HG02973 (cell line): Measurements from ENCODE around the gene ANKH.
"Not testable (repeated sequence)": the region's sequence is repeated elsewhere in the genome, so short reads cannot be mapped to it uniquely, and the experiment has no call there.

Source experiments
- ATAC-seq: cut with Tn5 transposase; IDR thresholded peaks from one replicate; pipeline ENCODE4 v1.9.1; 2021; ENCODE audit warnings: moderate library complexity; ENCODE audit not compliant: unreplicated experiment

ANKH gene

DNA sequence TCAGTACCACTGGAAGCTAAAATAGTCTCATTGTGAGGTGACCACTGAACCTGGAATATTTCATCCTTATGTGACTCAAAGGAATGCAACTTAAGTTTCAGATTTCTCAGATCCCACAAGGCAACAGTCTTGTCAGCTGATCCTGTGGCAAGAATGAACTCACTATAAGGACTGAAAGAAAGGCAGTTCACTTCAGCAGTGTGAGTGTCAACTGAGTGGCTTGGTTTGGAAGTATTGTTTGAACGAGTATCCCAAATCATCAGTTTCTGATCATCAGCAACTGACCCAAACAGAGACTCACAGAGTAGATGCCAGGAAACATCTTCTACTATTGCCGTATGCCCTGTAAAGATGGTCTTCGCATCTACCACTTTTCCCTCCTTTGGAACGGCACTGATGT lies 74.2 kb downstream of the ANKH start:
- not testable (repeated sequence) for ATAC-seq

DNA sequence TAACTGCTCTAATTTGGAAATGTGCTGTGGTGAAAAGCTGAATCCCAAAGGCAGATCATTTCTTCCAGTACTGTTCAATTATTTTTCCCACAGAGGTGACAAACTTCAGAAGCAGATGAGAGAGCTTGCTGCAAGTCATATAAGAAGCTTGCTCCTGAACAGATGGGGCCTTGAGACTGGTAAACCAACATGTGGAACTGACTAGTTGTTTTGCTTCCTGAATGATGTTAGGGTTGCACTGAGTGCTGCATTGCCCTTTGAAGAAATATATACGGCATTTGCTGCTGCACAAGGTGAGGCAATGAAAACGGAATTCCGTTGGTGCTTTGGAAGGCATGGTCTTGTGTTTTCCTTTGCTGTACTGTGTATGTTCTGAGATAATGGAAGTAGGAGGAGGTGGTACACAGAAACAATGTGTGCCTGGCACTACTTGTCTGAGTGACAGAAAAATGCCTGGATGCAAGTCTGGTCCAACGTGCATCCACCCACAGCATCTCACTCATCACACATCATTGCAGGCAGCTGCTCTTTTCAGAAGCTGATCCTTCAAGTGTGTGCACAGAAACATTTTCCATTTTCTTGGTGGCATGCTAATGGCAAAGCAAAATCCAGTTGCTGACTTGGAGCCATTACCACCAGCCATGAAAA lies 76.9 kb downstream of the ANKH start:
- ATAC-seq = no peak

DNA sequence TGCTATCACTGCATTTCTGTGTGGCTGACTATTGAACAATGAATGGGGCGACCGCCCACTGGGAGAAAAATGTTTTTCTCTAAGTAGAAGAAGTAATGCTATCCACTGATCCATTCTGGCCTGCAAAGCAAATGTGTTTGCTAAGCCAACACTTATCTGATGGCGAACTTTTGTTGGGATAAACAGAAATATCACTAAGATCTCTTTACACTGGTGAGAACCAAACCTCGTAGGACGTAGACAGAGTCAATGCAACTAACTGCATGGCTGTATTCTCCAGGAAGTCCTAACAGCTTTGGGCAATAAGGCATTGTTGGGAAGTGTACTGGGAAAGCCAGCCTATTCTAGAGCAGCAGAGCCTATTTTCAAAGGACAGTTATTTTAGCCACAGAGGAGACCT lies 77.7 kb downstream of the ANKH start:
- ATAC-seq = no peak

DNA sequence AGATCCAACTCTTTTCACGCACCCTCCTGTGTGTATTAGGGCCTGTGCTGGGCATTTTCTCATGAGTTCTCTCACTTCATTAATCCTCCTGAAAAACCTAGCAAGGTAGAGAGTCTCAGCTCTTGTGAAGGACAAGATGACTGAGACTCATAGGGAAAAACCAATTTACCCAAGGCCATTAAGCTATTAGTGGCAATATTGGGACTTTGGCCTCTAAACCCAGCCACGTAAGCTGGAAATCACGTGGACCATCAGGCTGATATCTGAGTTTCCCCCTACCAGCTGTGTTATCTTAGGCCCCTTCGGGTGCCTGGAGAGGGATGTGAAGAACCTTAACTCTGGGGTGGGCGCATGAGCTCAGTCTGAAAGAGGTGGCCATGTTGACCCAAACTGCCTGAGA lies 80.7 kb downstream of the ANKH start:
- no peak for ATAC-seq

DNA sequence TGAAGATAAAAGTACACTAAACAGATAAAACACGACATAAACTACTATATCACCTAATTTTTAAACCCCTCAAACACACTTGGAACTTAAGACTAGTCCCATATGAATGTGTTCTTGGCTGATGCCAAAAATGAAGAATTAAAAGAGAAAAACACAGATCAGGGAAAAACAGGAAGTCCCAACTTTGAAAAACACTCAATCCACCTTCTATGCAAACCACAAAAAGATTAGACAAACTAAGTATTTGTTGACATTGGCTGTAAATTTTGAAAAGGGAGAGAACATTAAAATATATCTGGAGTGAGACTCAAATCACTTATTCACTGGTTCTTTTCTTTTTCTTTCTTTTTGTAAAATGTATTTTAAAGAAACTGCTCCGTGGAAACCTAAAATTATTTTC lies 81.4 kb downstream of the ANKH start:
- no peak for ATAC-seq

DNA sequence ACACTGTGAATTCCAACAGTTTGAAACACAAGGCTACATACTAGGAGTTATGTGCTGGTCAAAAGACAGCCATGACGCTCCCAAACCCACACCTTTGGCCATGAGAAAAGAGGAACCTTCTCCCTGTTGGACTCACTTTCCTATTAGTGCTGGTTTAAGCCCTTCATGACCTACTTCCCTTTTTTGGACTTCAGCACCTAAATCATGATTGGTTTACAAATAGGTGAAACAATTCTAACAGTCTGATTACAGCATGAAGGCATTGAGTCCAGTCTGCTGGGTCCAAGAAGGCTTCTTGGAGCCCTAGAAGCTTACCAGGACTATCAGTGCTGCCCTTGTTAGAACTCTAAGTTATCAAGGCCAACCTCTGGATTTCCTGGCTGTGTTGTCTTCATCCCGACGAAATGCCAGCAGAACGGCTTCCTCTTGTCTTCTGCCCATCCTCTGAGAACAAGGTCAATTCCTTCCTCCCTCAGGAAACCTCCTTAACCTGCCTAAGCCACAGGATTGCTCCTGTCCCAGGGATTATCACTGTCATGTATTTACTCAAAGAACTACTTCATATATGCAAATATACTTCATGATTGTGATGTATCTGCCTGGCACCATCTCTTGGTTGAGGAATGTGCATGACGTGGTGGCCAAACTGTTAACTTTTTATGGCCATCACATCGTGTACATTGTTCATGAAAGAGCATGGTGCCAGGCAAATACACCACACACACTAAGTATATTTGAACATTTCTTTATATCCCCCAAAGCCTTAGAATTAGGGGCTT lies 83.6 kb downstream of the ANKH start:
- no peak for ATAC-seq

DNA sequence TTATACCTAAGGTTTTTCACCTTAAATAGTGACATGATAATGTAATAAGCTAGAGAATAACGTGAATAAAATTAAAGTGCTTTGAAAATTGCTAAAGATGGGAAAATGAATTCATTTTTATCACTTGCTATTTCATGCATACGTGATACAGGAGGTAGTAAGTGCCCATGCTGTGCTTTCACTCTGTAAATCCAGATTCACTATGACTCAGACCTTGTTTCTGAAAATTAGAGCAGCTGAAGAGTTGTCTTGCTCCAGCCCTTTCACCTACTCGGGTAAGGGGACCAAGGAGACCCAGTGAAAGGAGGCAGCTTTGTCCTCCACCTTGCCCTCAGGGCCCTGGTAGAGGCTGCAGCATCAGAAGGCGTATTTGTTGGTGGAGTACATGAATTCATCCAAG lies 87.9 kb downstream of the ANKH start:
- peak; percentile 58 for ATAC-seq

DNA sequence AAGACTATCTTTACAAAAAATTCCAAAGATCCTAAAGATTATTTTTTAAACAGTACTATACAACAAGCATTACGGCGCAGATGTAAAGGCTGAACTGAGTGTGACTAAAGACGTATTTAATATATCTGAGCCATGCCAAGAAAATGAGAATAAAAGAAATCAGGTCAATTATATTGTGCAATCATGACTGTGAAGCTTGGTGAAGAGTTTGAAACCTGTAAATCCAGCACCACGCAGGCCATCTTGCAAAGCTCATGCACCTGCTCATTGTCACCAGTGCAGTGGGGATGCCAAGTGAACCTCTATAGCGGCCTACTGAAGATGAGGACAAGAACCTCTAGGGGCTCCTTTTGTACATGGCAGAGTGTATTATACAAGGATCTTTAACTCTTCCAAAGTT lies 89.0 kb downstream of the ANKH start:
- no peak for ATAC-seq

DNA sequence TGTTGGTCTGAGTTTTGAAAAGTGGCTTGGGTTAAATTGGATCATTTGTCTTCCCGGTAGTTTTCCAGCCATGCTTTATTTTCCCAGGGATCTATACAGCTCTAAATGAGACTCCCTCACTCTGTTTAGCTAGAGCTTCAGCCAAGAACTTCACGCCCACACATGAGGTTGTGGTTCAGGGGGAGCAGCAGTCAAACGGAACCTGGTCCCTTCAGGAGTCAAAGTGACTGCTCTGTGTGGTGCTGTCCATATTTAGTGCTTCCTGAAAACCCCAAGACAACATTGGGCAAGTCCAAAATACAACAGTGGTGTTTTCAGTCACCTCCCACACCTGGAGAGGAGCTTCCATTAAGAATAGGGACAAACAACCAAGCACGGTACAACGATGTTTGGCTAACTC lies 90.5 kb downstream of the ANKH start:
- peak; percentile 64 for ATAC-seq

DNA sequence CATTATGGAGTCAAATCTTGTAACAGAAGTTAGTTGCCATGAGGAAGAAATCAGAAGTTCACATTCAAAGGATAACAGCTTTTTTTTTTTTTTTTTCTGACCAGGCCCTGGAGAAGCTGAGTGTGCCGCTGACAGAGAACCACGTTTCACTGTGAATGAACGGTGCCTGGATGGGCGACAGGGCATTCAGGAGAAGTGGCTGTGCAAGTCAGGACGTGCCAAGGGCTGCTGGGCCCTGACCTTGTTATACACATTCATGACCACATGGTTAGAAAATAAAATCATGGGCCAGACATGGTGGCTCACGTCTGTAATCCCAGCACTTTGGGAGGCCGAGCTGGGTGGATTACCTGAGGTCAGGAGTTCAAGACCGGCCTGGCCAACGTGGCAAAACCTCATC lies 91.6 kb downstream of the ANKH start:
- ATAC-seq = no peak

DNA sequence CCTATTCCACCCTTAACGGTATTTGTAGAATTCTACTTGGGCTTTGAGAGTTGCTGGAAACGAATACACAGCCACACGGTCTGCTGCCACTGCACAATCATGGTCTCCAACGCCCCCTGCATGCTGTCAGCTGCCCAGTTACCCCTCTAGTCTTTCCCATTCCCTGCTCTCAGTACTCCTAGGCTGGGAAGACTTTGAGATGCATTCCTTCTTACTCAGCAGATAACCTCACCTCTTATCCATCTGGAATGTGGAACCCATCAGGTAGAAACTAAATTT lies 92.8 kb downstream of the ANKH start:
- ATAC-seq = no peak

DNA sequence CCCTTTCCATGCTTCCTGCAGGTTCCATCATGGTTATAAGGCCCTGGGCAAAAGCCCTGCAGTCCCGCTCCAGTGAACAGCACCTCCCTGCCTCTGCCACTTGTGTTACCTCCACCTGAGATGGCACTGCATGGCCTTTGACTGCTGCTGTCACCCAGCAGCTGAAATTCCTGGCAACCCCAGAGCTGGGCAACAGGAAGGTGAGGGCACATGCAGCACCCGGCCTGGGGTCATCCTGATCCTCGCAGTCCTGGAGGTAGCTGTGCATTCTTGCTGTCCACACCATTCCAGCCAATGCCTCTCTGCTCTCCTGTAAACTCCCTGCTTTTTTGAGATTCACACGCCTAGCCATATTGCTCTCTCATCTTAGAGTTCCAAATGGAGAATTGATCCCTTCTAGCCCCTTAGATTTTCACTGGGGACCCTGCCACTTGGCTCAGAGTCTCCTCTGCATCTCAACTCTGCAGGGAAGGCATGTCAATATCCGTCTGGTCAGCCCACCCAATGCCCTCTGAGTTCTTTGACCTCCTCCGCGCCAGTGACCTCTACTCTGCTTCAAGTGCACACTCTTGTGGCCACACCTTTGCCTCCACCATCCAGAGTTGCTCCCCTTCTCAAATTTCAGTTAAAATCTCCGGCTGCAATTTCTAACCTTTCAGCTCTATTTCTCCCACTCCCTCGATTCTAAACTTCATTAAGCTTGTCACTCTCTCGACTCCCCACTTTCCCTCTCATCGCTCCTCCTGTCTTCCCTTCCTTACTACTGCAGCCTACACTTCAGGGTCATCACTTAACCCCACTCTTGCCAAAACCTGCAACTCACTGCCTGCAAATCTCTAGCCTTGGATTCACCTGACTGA lies 93.4 kb downstream of the ANKH start:
- no peak for ATAC-seq

DNA sequence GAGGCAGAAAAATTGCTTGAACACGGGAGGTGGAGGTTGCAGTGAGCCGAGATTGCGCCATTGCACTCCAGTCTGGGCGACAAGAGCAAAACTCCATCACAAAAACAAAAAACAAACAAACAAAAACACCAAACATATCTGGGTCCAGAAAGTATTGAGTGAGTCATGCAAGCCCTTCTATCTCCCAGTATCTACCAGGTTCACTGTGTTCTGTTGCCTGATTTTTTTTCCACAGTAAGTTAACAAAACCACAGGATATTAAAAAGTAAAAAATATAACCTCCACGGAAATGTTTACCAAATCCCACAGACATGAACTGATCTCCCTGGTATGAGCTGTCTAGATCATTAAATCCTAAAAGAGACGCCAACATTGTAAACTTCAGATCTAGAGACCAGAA lies 94.4 kb downstream of the ANKH start:
- ATAC-seq = no peak

DNA sequence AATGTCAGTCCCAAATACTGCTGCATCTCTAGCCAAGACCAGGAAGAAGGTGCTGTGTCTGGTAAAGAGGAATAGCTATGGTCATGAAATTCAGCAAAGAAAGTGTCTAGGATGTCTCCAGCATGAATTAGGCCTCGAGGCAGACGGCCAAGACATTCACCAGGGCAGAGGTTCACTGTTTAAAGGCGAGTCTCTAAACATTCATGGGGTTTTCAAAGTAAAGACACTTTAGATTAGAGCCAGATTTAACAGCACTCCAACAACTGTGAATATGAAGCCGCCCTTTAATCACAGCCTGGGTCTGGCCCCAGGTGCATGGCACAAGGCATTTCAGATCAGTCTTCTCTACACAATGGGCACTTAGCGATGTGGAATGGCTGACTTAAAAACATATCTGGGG lies 95.0 kb downstream of the ANKH start:
- no peak for ATAC-seq

DNA sequence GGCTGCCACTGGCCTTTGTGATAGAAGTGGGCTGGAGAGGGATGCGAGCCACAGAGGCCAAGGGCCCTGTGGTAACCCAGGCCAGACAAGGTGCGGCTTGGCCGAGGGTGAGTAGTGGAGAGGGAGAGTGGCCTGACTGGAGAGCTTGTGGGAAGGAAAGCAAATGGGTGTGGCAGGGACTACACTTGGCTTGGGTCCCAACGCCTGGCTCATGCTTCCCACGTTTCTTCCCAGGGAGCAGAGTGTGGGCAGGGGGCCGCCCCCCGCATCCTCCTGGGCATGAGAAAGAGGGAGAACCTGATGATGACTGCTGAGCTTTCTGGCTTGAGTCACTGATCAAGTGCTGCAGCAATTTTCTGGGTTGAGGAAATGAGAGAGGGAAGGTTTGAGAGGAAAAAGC lies 95.7 kb downstream of the ANKH start:
- ATAC-seq = no peak

DNA sequence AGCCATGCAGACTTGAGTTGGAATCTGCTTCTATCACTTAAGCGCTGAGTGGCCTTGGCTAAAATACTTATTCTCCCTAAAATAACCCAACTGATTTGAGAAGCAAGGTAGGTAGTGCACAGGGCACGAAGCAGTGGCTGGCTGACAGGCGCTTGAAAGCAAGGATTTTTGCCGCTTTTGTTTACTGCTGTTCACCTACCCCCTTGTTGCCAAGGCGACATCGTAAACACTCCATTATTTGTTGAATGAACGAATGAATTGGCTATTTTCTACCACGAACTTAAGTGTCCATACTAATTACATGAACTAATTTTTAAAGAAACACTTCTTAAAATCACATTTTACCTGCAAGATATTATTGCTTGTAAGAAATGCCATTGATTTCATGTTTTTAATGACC lies 98.0 kb downstream of the ANKH start:
- ATAC-seq = no peak

DNA sequence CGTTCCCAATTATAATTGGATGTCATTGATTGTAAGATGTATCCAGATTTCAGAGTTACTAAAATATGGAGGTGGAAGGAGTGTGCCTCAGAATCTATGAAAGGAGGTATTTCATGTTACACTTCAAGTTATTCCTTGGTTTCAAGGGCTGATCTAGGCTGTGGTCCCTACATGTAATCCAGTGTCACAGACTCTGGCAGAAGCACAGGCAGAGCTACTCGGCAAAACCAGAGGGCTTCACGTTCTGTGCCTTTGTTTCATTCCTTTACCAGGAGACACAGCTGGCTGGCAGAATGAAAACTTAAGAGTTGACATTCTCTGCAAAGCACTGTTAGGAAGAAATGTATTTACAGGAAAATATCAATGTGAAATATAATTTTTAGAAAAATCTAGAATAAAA lies 99.6 kb downstream of the ANKH start:
- ATAC-seq = no peak

DNA sequence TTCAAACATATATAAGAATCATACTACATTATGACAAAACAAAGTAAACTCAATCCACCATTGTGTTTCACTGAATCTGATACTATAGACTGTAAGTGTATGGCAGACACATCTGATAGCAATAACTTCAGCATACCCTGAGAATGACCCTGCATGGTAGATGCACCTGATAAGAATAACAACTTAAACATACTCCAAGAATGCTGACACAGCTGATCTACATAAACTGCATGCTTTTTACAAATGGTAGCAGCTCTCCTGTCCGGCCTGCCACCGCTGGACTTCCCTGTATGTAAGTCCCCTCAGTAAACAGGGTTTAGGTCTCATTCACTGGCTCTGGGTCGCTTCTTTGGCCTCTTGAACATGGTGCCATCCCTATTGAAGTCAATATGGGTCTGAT lies 100.4 kb downstream of the ANKH start:
- no peak for ATAC-seq

DNA sequence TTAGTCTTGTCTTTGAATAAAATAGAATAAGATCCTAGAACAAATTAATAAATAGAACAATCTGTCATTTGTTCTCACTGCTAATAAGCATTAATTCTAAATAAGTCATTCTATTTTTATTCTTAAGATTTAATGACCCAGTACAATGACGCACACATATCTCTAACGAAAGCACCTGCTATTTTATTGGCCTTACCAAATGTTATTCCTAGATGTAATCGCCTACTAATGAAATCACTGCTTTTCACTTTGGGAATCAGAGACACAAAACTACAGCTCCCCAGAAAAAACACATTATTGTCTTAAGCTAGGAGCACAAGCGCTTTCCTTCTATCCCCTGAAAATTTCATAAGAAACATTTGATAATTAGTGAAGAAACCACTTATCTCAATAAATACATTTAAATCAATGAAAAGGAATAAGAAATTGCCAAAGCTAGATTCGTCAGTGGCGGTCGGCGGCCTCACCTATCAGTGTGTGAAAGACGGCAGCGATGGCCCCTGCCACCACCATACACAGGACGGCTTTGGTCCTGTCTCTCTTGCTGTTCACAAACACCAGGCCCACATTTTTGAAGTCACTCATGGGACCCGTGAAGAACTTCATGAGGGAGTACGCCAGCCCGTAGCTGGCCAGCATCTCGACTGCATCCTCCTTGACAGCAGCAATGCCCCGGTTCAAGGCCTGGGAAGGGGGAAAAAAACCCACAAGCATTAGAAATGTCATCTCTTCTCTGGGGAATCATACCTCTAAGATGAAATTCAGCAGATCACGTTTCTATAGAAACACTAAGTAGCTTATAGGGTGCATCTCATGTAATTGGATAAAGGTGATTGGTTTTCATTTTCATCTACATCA lies 102.8 kb downstream of the ANKH start:
- ATAC-seq = no peak

DNA sequence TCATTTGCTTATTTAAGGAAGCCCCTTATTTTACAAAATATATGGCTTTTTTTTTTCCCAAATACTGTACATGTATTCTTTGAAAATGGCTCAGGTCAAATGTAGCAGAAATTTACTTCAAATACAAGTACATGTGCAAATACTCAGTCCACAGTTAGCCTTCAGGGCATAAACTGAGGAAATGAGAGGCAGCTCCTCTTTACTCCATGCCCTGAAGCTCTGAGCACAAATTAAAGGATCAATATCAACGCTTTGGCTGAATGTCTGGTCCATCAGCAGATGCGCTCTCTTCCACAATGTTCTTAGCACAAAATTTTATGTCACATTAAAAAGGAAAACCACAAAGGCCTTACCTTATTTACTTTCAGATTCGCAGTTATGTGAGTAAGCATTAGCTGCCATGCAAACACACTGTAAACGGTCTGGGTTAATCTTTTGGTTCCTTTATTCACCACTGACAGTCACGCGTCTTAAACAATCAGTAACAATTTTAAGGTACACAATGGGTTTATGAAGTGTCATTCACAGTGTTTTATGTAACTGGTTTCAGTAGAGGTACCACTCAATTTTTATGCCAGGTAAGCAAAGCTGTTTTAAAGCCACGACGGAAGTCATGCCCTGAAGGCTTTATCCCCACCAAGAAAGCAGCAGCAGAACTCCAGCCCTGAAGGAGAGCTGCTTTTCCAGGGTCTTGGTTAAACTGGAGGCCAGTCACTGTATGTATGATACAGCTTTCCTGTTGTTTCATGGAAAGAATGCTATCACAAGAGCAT lies 103.7 kb downstream of the ANKH start:
- ATAC-seq = peak; percentile 74
